Measurements from ENCODE around the gene TEC.

TEC gene

DNA sequence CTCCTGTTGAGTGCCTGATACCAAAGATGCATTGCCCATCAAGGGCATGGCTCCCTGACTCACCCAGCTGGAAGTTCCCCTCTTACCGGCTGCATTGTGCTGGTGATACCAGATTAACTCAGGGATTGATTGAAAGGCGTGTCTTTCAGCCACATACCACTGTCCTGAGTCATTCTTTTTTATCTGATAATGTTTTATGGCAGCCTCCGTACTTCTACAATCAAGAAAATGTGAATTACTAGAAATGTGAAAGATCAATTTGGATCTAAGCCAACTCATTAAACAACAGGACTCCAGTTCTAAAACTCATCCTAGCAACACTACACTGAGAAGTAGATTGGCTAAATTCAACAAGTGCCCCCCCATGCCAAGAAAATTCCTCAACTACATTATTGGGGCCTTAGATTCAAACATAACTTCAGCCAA is 175.6 kb downstream of the TEC start:
- peak; percentile 31 to 60 for DNase-seq (ENCODE audit: extremely low read depth in 1 of 2, low read depth in 1 of 2)

- DNase-seq (ENCODE audit: extremely low read depth in 1 of 2, low read depth in 1 of 2) = no peak
These were observed 179.0 kb downstream of the TEC start for GRCh38 chr4:48090621-48091020.

GRCh38 chr4:48085821-48086589 is 183.6 kb downstream of the TEC start:
- DNase-seq (ENCODE audit: extremely low read depth in 1 of 2, low read depth in 1 of 2) = no peak
